NCI-H1417 (cell line): ENCODE results near the gene ULK4.

ENCODE experiments used
- DNase-seq, 3 experiments: peaks; one replicate each; lab custom pipeline; 2025; lab: John Stamatoyannopoulos, UW

ULK4 gene

DNA sequence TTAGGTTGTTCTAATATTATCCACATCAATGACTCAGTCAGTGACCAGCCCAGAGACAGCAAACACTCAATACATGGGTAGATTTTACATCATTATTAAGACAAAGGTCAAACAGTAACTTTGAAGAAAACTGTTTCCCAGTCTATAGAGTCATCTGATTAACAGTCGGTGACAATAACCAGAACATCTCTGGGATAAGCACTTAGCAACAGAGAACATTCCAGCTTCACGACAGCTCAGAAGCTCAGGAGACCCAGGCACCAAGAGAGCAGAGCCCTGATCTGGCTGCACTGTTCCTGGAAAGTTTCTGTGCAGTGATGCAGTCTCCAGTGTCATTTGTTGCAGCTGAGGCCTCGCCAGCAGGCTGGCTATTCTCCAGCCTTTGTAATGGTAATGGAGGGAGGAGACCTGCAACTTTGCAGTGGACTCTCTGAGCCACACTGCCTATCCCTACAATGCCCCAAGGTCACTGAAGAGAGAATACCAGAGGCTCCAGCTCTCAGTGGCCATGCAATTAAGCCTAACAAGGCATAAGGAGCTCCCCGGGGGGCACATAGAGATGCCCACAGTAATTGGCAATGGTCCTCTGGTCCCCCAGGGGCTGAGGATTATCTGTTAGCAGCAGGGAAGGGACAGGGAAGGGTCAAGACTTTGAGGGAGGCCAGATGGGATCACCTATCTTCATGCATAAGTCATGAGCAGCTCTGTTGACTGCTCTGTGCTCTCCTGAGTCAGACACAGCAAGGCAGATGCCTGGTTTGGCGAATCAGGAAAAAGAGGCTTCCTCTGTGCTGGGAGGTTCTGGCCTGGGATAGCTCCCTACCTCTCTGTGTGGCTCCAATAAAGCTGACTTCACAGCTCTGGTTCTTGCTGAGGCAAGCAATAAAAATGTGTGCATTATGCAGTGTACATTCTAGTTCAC is 599.0 kb downstream of the ULK4 start:
- peak in 1 of 3 experiments; percentile 20 for DNase-seq

DNA sequence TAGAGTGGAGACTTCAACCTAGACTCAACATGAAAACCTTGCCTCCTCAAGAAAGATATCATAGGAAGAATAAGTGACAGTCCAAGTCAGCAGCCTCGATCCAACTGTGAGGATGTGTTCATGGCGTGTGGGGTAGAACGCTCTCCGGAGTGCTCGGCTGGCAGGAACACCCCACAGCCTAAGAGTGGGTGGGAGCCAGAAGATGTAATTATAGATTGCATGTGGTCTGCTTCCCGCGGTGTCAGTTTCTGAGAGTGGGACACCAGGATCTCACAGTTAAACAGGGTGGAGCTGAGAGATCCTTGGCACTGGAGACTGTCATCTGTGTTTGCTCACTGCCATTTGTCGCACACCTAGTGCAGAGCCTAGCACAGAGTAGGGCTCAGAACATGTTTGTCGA is 604.6 kb downstream of the ULK4 start:
- no peak for DNase-seq

DNA sequence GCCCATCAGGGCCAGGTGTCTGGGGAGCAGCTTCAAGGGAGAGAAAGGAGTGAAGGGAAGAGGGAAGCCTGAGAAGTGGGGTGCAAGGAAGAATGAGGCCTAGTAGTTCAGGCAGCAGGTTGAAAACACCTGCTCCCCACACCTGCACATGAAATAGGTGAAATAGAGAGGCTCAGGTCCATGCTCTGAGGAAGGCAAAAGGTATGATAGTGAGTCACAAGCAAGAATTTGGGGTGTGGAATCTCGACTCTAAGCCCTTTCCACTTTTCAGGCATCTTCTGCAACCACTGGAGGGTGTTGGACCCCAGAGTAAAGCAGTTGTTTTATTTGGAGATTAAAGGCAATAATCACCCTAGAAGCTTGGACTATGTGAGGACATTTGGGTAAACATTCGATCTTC is 605.1 kb downstream of the ULK4 start:
- DNase-seq: no peak

DNA sequence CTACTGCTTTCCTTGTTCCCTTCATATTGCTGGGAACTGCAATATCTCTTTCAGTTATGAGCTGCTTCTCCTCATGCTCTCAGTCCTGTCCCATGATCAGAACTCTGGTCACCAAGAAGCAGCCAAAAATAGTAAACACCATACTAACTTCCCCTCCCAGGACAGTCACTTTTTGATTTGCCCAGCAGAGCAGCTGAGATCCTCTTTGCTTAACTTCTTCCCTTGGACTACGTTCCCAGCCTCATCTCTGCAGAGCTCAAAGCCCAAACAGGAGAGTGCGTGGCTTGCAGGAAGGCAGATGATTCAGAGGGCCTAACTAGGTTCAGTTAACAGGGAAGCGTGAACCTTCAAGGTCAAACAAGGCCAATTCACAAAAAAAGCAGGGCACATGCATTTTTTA is 609.4 kb downstream of the ULK4 start:
- no peak for DNase-seq

DNA sequence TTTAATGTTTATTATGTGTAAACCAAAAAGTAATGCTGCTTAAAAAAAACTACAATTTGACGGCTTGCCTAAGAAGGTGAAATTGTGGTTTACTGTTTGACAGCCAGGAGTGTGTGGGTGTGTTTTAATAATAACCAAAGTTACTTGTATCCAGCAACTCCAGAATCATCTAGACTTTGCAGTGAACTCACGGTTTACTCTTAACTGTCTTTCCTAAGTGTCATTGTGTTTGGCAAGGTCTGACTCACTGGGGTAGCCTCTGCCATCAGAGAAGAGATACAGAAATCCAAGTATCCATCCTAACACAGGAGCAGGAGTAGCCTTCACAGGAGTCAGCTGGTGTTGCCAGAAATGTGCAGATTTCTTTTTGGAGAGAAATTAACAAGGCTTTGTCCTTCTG is 611.5 kb downstream of the ULK4 start:
- no peak for DNase-seq

DNA sequence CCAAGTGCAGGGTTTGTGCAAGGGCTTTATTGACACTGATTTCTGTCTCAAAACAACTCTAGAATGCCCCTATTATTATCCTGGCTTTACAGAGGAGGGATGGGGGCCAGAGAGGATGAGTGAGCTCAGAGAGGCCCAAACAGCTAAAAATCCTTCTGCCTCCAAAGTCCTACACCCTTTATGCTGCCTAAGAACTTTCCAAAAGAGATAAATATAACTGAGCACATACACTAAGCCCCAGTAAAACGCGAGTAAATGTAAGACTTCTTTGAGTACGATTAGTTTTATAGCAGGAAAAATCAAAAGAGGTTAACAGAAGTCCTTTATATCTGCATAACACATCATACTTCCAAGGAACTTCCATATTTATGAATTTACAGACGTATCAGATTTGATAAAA is 613.5 kb downstream of the ULK4 start:
- DNase-seq: no peak

DNA sequence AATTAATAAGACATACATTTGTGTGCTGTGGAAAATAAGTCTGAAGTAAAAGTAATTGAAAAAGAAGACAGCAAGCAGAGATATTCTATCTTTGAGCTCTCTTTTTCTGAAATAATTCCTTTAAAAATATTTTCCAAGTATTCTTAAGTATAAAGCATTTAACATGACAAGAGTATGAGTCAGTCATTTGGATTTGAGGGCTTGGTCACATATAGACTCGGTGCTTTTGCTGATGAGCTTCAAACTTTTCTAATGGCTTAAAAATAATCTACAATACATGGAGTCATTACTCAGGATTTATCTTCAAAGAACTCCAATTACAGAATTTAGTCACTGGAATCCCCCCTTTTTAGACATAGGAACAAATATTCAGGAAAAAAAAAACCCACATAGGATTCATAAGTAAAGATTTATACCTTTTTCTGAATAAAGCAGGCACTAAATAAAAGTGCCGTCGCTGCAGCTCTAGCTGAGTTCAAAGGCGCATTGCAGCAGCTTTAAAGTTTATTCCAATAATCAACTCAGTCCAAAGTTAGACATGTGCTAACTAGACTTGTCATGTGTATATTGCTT is 615.1 kb downstream of the ULK4 start:
- DNase-seq: no peak

DNA sequence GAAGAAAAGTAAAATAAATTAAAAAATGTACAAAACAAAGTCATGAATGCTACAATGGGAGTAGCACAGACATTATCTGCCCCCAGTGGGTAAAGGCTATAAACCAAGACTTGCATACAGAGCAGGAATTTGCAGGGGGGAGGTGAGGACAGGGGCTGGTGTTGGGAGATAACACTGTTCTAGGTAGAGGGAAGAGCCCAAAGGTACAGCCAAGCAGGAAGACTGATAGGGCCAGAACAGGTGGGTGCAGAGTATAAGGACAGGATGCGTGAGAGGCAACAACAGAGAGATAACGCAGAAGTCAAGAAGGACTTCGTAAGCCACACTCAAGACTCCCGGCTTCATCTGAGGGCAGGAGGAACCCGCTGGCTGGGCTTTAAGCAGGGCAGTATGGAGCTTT is 616.1 kb downstream of the ULK4 start:
- DNase-seq: no peak

DNA sequence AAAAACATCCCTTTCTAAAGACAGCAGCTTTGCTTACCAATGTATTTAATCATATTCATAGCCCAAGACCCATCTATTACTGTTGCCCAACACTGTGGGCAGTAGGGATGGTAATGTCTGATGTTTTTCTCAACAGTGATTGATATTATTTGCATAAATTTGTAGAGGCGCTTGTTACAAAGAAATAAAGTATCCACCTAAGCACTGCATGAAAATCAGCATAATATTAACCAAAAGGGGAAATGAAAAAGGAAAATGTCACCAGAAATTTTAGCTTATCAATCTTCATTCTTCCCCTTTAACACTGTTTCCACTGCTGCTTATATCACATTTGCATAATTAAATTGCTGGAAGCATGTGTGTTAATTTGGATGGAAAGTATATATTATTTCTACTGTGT is 622.1 kb downstream of the ULK4 start:
- no peak for DNase-seq

DNA sequence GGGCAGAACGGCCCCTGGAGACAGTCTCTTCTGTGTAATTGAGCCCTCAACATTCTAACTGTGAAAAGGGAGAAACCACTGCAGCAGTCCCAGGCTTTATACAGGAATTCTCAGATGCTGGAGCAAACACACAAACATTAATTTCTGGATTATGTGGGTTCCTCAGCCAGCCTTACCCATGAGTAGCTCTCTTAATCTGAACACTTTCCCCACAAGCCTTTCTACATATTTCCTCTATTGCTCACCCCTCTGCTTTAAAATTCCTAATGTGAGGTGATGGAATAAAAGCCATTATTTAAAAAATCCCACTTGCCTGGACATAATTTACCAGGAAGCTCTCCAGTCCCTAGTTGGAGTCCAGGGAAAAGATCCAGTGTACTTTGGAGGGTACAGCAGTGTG is 623.6 kb downstream of the ULK4 start:
- DNase-seq: no peak

DNA sequence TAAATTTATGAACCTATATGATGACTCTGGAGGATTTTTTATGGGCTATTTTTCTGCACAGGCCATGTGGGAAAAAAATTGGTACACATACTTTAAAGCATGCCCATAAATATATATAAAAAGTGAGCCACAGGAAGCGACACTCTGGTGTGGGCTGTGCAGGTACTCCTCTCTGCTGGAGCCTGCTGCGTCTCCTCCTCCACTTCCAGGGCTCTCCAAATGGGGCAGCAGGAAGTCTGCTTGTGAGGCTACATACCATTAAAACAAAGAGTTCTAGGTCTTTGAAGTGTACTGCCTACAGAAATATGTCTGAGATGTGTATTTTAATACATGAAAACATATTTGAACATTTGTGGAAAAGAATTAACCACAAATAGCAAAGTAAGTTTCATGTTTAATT is 627.5 kb downstream of the ULK4 start:
- DNase-seq: no peak

DNA sequence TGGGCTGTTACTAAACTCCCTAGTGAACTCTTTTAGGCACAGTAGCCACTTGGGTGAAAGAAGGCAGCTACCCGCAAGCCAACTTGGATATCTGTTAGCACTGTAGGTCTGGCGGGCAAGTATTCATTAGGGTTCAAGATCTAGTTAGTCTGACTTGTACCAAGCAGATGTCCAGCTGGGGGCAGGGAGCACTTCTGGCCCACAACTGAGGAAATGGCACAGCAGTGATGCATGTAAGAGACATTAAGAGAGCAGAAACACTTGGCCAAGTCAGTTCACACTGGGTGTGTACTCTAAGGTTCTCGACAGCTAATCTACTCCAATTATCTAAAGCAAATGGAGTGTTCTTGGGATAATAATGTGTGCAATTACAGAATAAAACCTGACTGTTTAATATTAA is 630.9 kb downstream of the ULK4 start:
- no peak for DNase-seq

DNA sequence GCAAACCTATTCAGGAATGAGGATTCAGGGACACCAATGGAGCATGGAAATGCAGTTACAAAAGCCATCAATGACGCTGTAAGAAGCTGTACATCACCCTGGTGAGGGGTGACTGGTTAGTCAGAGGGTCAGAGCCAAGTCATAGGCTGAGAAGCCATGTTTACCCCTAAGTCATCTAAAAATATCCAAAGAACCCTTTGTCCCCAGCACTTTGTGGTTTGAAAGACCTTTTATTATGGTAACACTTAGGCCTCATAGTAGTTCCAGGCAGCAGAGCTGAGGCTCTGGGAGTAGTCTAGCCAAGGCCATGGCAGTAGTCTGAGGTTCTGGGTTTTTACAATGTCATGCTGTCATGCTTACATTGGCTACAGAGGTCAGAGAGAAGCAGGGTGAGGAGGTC is 631.4 kb downstream of the ULK4 start:
- DNase-seq: no peak

DNA sequence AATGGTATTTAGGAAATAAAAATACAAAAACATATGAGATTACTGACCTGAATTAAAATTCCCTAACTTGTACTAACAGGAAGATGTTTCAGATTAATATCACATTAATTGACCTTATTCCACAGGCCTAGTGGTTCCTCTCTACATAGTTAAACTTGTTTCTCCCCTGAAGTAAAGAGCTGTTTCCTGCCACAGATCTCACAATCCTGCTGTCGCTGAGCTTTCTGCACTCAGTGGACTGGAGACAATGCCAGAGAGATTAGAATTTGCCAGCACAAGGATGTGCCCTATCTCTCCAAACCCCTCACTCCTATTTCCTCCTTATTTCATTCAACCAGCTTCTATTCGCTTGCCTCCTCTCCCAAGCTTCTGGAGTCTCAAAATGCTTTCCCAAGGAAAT is 632.0 kb downstream of the ULK4 start:
- DNase-seq: no peak

DNA sequence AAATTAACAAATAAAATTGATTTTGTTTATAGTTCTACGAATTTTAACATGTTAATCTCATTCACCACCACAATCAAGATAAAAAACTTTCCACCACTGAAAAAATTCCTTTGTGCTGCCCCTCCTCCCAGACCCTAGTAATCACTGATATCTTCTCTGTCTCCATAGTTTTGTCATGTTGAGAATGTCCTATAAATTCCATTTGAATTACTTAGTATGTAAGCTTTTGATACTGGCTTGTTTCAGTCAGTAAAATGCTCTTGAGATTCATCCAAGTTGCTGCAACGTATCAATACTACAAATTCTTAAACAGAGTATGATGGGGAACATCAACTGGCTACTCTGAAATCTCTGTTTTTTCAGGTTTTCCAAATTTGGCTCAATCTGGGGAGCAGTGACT is 633.0 kb downstream of the ULK4 start:
- DNase-seq: no peak

DNA sequence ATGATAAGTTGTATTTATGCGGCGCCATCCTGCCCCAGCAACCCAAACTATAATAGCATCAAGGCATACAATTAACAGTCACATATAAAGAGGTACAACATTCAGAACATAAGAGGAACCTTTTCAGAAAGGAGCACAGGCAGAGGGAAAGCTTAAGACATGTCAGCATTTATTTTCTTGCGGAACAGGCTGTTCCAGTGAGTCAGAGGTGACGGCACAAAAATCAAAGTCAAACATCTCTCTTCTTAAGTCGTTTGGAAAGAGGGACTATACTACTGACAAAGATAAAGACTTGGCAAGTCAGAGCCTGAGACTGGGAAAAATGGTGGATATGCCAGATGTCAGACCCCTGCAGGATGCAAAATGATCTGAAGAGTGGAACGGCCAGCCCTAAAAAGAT is 634.2 kb downstream of the ULK4 start:
- DNase-seq: no peak

DNA sequence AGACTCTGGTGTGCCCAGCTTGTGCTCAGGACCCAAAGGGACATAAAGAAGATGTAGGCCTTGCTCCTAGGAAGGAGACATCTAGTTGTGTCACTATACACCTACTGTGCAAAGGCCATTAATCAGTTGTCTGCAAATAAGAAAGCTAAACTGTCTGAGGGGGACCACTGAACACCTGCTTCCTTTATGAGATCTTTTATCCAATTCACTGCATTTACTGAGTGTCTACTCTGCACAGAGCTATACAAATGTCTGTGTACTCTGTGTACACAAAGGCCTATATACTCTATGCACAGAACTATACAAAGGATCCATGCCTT is 637.8 kb downstream of the ULK4 start:
- DNase-seq: peak in 2 of 3 experiments; percentile 42 to 75

DNA sequence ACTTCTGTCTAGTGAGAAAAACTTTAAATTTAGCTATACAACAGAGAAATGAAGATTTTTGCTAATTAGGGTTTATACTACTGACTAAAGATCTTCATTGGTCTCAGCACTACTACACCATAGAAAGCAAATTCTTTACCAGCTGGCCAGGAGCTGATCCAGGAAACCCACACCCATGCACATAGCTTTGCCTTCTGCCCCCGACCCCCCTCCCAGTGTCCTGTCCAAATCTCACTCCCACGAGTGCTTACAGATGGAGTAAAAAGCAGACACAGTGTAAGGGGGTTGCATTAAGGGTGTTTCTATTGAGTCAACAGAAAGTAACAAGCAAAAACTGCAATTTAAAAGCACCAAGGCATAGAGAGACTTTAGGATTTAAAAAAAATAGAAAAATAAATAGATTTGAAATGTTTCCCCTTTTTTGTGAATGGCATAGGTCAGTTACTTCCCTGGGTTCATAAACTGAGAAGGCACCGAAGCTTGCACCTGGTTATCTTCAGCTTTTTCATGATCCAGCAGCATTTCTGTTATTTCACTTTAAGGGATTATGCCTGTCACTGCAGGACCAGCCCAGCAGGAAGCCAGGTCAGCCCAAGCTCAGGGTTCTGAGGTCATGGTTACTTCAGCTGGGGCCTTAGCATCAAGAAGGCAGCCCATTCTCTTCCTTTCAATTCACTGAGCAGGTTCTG is 638.3 kb downstream of the ULK4 start:
- no peak for DNase-seq

DNA sequence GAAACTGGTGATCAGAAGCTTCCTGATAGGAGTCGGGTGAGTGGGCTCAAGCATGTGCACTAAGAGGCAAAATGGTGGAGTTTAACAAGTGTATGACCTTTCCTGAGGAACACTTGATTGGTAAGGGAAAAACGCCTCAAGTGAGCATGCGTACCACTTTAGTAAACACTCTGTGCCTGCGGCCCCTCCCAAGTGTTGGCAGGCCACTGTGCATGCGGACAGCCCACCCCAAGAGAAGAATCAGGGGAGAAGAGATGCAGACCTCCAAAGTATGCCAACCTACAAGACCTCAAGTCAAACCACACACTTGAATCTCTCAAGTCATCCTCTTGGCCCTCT is 640.3 kb downstream of the ULK4 start:
- DNase-seq: no peak

DNA sequence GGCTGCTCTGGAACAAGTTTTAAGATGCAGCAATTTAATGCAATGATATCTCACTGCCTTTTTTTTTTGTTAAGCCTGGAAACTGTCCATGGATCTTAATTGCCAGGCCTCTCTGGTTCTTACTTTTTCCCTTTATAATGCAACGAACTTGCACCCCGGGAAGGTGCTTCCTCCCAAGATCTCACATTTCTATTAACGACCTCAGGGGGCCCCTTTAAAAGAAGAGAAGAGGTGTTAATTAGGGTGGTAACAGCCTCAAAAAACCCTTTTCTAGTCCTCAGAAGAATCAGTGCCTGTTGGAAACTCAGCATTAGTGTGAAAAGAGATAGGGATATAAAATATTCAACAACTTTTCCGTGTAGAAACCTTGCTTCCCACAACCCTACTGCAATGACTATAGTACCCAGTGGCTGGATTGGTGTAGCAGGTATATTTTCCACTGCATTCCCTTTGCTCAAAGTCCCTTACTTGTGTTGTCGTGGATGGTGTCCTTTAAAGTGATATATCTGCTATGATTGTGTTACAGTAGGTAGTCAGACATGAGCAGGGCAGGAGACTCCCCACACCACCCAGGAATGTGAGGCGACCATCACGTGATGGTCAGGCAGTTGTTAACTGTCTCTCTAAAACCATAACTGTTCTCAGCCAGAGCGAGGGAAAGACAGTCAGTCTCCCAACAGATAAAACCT is 640.8 kb downstream of the ULK4 start:
- no peak for DNase-seq

DNA sequence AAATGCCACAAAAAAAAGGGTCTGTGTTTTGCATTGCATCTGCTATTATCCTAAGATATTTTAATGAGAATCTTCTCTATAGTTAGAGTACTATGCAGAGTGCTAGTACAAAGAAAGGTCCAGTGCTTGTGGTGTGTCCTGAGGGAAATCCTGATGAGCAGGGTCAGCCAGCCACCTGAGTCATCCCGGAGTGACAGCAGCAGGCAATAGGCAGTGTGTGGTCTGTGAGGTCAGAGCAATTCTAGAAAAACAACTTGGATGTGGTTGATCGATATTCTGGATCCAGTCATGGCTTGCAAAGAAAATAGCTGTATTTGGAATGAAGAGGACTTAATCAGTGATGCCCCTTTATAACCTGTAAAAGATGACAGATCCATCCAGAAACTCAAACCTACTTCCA is 643.4 kb downstream of the ULK4 start:
- no peak for DNase-seq

DNA sequence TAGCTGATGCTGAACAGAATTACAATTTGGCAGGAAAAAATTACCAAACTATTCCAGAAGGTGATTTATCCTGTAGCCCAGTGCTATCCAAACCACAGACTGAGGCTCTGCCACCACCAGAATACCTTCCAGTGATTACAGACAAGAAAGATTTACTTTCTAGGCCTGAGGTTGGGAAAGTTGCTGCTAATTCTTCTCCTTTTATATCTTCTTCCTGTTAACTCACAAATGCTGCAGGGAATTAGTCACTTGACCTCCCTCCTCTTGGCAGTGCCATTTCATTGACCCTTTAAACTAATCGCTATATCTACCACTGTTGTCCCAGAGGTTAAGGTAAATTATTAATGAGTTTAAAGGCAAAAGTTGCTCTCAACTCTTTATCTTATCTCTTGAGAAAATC is 644.2 kb downstream of the ULK4 start:
- no peak for DNase-seq

DNA sequence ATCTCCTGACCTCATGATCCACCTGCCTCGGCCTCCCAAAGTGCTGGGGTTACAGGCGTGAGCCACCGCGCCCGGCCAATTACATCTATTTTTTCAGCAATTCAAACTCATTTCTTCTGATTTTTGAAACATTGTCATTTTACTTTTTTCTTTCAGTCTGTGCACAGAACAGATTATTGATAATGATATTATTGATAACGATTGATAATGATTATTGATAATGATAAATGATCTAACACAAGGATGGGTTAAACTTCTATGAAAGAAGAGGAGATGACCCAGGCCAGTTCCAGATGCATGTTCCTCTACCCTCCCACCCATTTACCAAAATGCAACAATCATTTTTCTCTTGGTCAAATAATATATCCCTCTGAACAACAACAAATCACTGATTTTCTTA is 644.6 kb downstream of the ULK4 start:
- no peak for DNase-seq
